OCI-LY7 (cell line): ENCODE results near the gene ZMPSTE24. TPM values are rescaled to one million over a fixed set of nuclear protein-coding genes. Genes with fewer than 3 reads are reported as not detected.

Source experiments
- BruUV-seq: library from RNA; stranded (reverse); fragments of 400-500 nt; replicated peaks from 2 replicates; lab custom pipeline; 2021; lab: Mats Ljungman, UMichigan
- CTCF ChIA-PET: fragments of 300-600 bp; sonication (Branson Sonifier 250); formaldehyde crosslinking; loops from one replicate; lab custom pipeline; 2022; ENCODE audit warnings: antibody characterized with exemption; ENCODE audit not compliant: unreplicated experiment; lab: Charles Lee
- POLR2A ChIA-PET: fragments of 300-600 bp; sonication (Branson Sonifier 250); formaldehyde crosslinking; loops from one replicate; lab custom pipeline; 2022; ENCODE audit warnings: antibody characterized with exemption; lab: Charles Lee
- DNase-seq: peaks from one replicate; pipeline ENCODE4 v3.0.0-alpha.2; 2015; ENCODE audit warnings: low spot score
- H2AFZ ChIP-seq: fragments of 200-600 bp; sonication (generic), shearing (Covaris generic); 2 replicates; pipeline ENCODE4 v1.6.1; 2014; ENCODE audit warnings: mild to moderate bottlenecking, antibody characterized with exemption, low read length, moderate library complexity
- H3K27ac ChIP-seq: fragments of 200-600 bp; sonication (generic); 2 replicates; pipeline ENCODE4 v1.5.1; 2014; ENCODE audit warnings: mixed run types, low read depth, mild to moderate bottlenecking, moderate library complexity, low read length, inconsistent platforms; ENCODE audit not compliant: poor library complexity, severe bottlenecking
- H3K36me3 ChIP-seq: fragments of 200-600 bp; sonication (generic); 2 replicates; pipeline ENCODE4 v1.6.1; 2014; ENCODE audit warnings: mild to moderate bottlenecking, antibody characterized with exemption, low read length, moderate library complexity, mixed read lengths; ENCODE audit not compliant: insufficient read depth
- H3K4me1 ChIP-seq: fragments of 200-600 bp; sonication (generic); 2 replicates; pipeline ENCODE4 v1.5.1; 2014; ENCODE audit warnings: mild to moderate bottlenecking, low read length; ENCODE audit not compliant: insufficient read depth, poor library complexity, severe bottlenecking
- H3K4me2 ChIP-seq: fragments of 200-600 bp; sonication (generic); 2 replicates; pipeline ENCODE4 v1.6.1; 2014; ENCODE audit warnings: mild to moderate bottlenecking, low read length
- H3K4me3 ChIP-seq: fragments of 200-600 bp; sonication (generic); 2 replicates; pipeline ENCODE4 v1.5.1; 2014; ENCODE audit warnings: mild to moderate bottlenecking, low read depth, low read length; ENCODE audit not compliant: poor library complexity, severe bottlenecking
- H3K79me2 ChIP-seq: fragments of 200-600 bp; sonication (generic); 2 replicates; pipeline ENCODE4 v1.6.1; 2016; ENCODE audit warnings: low read depth, mild to moderate bottlenecking, low read length, moderate library complexity, mixed read lengths; ENCODE audit not compliant: insufficient read depth
- H3K9me2 ChIP-seq: fragments of 200-600 bp; sonication (generic); 2 replicates; pipeline ENCODE4 v1.6.1; 2016; ENCODE audit warnings: mild to moderate bottlenecking, low read length, mixed read lengths; ENCODE audit not compliant: insufficient read depth
- H3K9me3 ChIP-seq: fragments of 200-600 bp; sonication (generic); 2 replicates; pipeline ENCODE4 v1.6.1; 2014; ENCODE audit warnings: mild to moderate bottlenecking, mixed run types, low read length, mixed read lengths
- H4K20me1 ChIP-seq: fragments of 200-600 bp; sonication (generic); 2 replicates; pipeline ENCODE4 v1.6.1; 2014; ENCODE audit warnings: mild to moderate bottlenecking, antibody characterized with exemption, low read length, moderate library complexity, mixed read lengths; ENCODE audit not compliant: insufficient read depth
- CTCF ChIP-seq: fragments of 200-600 bp; sonication (generic); conservative IDR thresholded peaks from 2 replicates; pipeline ENCODE4 v1.5.1; 2014; ENCODE audit warnings: mild to moderate bottlenecking, antibody characterized with exemption, low read length, moderate library complexity, mixed read lengths
- EZH2phosphoT487 ChIP-seq: fragments of 200-600 bp; sonication (generic); IDR thresholded peaks from 2 replicates; pipeline ENCODE4 v1.6.1; 2018; ENCODE audit warnings: low read depth, borderline replicate concordance, mild to moderate bottlenecking, mixed run types, antibody characterized with exemption, low read length, moderate library complexity, mixed read lengths
- intact Hi-C: fragments of 100-400 bp; cut with micrococcal nuclease; formaldehyde crosslinking; loops from one replicate; pipeline ENCODE4 v1.10.0; 2022; ENCODE audit not compliant: unreplicated experiment
- total RNA-seq, 2 experiments: library from RNA; depleted of rRNA in 1 of 2; stranded (reverse); fragments of >200 nt in 1 of 2; shearing (Covaris generic) in 1 of 2; gene quantifications; 2 replicates each; pipeline ENCODE4 v1.2.3, GENCODE V29; 2014 to 2022

The ZMPSTE24 gene
- total RNA-seq, 2 experiments from 2014 or later = 15.8 to 24.3 TPM

- Histone ChIP-seq H3K4me2 (peak overlapping the region; percentile 81), H3K9me3 (no peaks in the 10 kb centered on the region), H2AFZ (peak overlapping the region; percentile 87), H3K27ac (peak overlapping the region; percentile 33), H4K20me1 (no peaks in the 10 kb centered on the region), H3K36me3 (no peaks in the 10 kb centered on the region), H3K79me2 (no peaks in the 10 kb centered on the region), H3K9me2 (no peaks in the 10 kb centered on the region), H3K4me1 (peaks cover 53% of the 10 kb centered on the region), H3K4me3 (peak overlapping the region; percentile 9)
- peak; percentile 72 for DNase-seq
- intact Hi-C loops = no loop called here
- CTCF ChIA-PET = interaction anchor here (2.0 kb wide), 1 partner anchor 160 kb away, joined by 6 read pairs; no protein-coding TSS in a partner anchor
- POLR2A ChIA-PET = interaction anchor here (0.6 to 1.1 kb wide), 4 partner anchors 14 to 283 kb away, joined by 3 to 4 read pairs (median 4); no protein-coding TSS in a partner anchor
- BruUV-seq = no TSS peak
- no peak for TF ChIP-seq EZH2phosphoT487
- TF ChIP-seq CTCF = no peak; the same call in 1 of the 2 replicates
Measured at GRCh38 chr1:40312238-40313205, 54.5 kb downstream of the ZMPSTE24 start.

- BruUV-seq = no TSS peak
- H3K9me3 ChIP-seq = no peaks in the 10 kb centered on the region
- CTCF ChIA-PET = interaction anchor here (0.6 to 3.0 kb wide), 6 partner anchors 25 to 187 kb away, joined by 3 to 10 read pairs (median 4); no protein-coding TSS in a partner anchor
- TF ChIP-seq CTCF = no peak
- TF ChIP-seq EZH2phosphoT487 = no peak
- H3K4me1 ChIP-seq = peaks cover 53% of the 10 kb centered on the region
- peak; percentile 71 for DNase-seq
- H4K20me1 ChIP-seq = no peaks in the 10 kb centered on the region
- H3K9me2 ChIP-seq = no peaks in the 10 kb centered on the region
- intact Hi-C loops = no loop called here
- peak overlapping the region; percentile 33 for H3K27ac ChIP-seq
- no peaks in the 10 kb centered on the region for H3K79me2 ChIP-seq
- peak overlapping the region; percentile 3 for H3K4me3 ChIP-seq
- peak overlapping the region; percentile 81 for H3K4me2 ChIP-seq
- peak overlapping the region; percentile 87; the same call in 1 of the 2 replicates for H2AFZ ChIP-seq
- POLR2A ChIA-PET = interaction anchor here (0.6 to 2.4 kb wide), 6 partner anchors 57 to 160 kb away, joined by 3 to 8 read pairs (median 4); no protein-coding TSS in a partner anchor
- H3K36me3 ChIP-seq = no peaks in the 10 kb centered on the region
Measured at GRCh38 chr1:40313329-40313957, 55.4 kb downstream of the ZMPSTE24 start.
